ENCODE data around the gene GRPEL1. TPM values are rescaled to one million over a fixed set of nuclear protein-coding genes. Genes with fewer than 3 reads are reported as not detected.

The GRPEL1 gene
- total RNA-seq, 1 experiment from 2014 or later = 40.7 TPM

- no peak overlapping the region for H2AK5ac ChIP-seq (ENCODE audit: insufficient read length, low read length)
Observed at GRCh38 chr4:7076696-7077082, 8.8 kb upstream of the GRPEL1 start.

More at GRCh38 chr4:7076696-7077082, 8.8 kb upstream of the GRPEL1 start:
- H3K9me3 Mint-ChIP-seq = peaks cover 12 to 15% of the 10 kb centered on the region in 2 experiments; a peak in 4 of 5 replicates
- H3K27ac Mint-ChIP-seq = no peak overlapping the region
- no CpG with 5 or more reads among the region's 6 CpGs for WGBS (ENCODE audit: extremely low coverage, insufficient read length, low lambda C conversion rate)
- Histone ChIP-seq H2BK5ac (ENCODE audit: insufficient read length, low read length) (no peak overlapping the region), H3K4ac (ENCODE audit: low read depth, low read length) (no peak overlapping the region), H3K23me2 (ENCODE audit: insufficient read length, low read depth, low read length, poor library complexity, severe bottlenecking) (no peaks in the 10 kb centered on the region), H3K79me1 (ENCODE audit: insufficient read depth, low read depth, low read length, poor library complexity, severe bottlenecking) (no peaks in the 10 kb centered on the region), H2BK12ac (ENCODE audit: insufficient read length, low read depth, low read length) (no peak overlapping the region), H2BK20ac (ENCODE audit: low read depth, low read length, poor library complexity, severe bottlenecking) (no peak overlapping the region), H3K4me2 (ENCODE audit: insufficient read depth, insufficient read length, low read length) (no peak overlapping the region), H3K79me2 (ENCODE audit: insufficient read depth, low read length) (no peaks in the 10 kb centered on the region), H3K4me1 (ENCODE audit: insufficient read depth, low read length) (no peaks in the 10 kb centered on the region), H3K56ac (ENCODE audit: insufficient read length, low read depth, low read length) (no peak overlapping the region), H3K9me3 (ENCODE audit: control insufficient read depth, low read depth, low read length) (no peaks in the 10 kb centered on the region), H3K14ac (ENCODE audit: insufficient read depth, low read length) (no peak overlapping the region; the same call in 1 of the 2 replicates), H3K18ac (ENCODE audit: insufficient read length, low read depth, low read length) (no peak overlapping the region), H4K20me1 (ENCODE audit: control insufficient read depth, insufficient read depth, insufficient read length) (no peaks in the 10 kb centered on the region), H3T11ph (ENCODE audit: low read length) (no peak overlapping the region), H2BK120ac (ENCODE audit: low read depth, low read length, poor library complexity, severe bottlenecking) (no peak overlapping the region), H4K5ac (ENCODE audit: insufficient read length, low read depth, low read length) (no peak overlapping the region), H3K27me3 (ENCODE audit: insufficient read depth, low read length) (no peaks in the 10 kb centered on the region), H3K9ac (ENCODE audit: extremely low read depth, insufficient read length, low read length) (no peak overlapping the region), H2BK15ac (ENCODE audit: low read depth, low read length) (no peak overlapping the region), H4K8ac (replicated peaks; ENCODE audit: insufficient read length, low read depth, low read length) (no peak overlapping the region), H3K23ac (ENCODE audit: insufficient read length, low read depth, low read length) (no peak overlapping the region), H2AFZ (ENCODE audit: low read length) (no peak overlapping the region), H4K91ac (ENCODE audit: insufficient read length, low read depth, low read length) (no peak overlapping the region), H3K27ac (ENCODE audit: insufficient read length, low read depth, low read length) (no peak overlapping the region)
- no peaks in the 10 kb centered on the region; a peak in 1 of 7 replicates for H3K36me3 Mint-ChIP-seq (ENCODE audit: insufficient read depth in 1 of 3, low read depth in 3 of 3)
- no peak for TF ChIP-seq CTCF (conservative IDR thresholded peaks at IDR 0.05)
- H3K27me3 Mint-ChIP-seq (ENCODE audit: low read depth) = peaks cover 55% of the 10 kb centered on the region
- H3K4me1 Mint-ChIP-seq = no peaks in the 10 kb centered on the region
- H3K4me3 Mint-ChIP-seq = no peak overlapping the region
- DNase-seq = no peak

Measured in H9 (cell line).